SK-N-SH (cell line): ENCODE results near the gene HS3ST4.

Experiments used
- CTCF ChIP-seq: fragments of 200-600 bp; sonication (generic); IDR thresholded peaks from 2 replicates; pipeline ENCODE4 v1.6.1; 2017; ENCODE audit warnings: antibody characterized with exemption, mild to moderate bottlenecking, moderate library complexity
- EP300 ChIP-seq, 2 experiments: IDR thresholded peaks; 2 replicates each; pipeline versions ENCODE4 v1.4.0 to v1.6.1; 2012; ENCODE audit warnings: borderline replicate concordance in 1 of 2, low read depth in 1 of 2, low read length in 1 of 2
- EZH2phosphoT487 ChIP-seq: fragments of 200-600 bp; sonication (generic); IDR thresholded peaks from 2 replicates; pipeline ENCODE4 v1.6.1; 2017; ENCODE audit warnings: low read depth, mixed run types, mild to moderate bottlenecking, antibody characterized with exemption, moderate library complexity, borderline replicate concordance
- FOXM1 ChIP-seq: IDR thresholded peaks from 2 replicates; pipeline ENCODE4 v1.4.0; 2012; ENCODE audit warnings: low read depth, mild to moderate bottlenecking
- GABPA ChIP-seq: IDR thresholded peaks from 2 replicates; pipeline ENCODE4 v1.4.0; 2012; ENCODE audit warnings: low read depth, mild to moderate bottlenecking
- JUND ChIP-seq: IDR thresholded peaks from 2 replicates; pipeline ENCODE4 v1.4.0; 2012
- MAX ChIP-seq: IDR thresholded peaks from 2 replicates; pipeline ENCODE4 v1.4.0; 2012; ENCODE audit warnings: low read depth
- RFX5 ChIP-seq: IDR thresholded peaks from 2 replicates; pipeline ENCODE4 v1.6.1; 2012; ENCODE audit warnings: mild to moderate bottlenecking, improper control_type of control experiment, low read length
- RXRA ChIP-seq: IDR thresholded peaks from 2 replicates; pipeline ENCODE4 v1.4.0; 2012; ENCODE audit warnings: low read depth, mild to moderate bottlenecking, borderline replicate concordance
- SIN3A ChIP-seq: IDR thresholded peaks from 2 replicates; pipeline ENCODE4 v1.6.1; 2012; ENCODE audit warnings: low read depth, mild to moderate bottlenecking, low read length, moderate library complexity, borderline replicate concordance
- TAF1 ChIP-seq: IDR thresholded peaks from 2 replicates; pipeline ENCODE4 v1.6.1; 2012; ENCODE audit warnings: low read depth, mild to moderate bottlenecking, low read length, moderate library complexity, borderline replicate concordance
- YY1 ChIP-seq: IDR thresholded peaks from 2 replicates; pipeline ENCODE4 v1.4.0; 2012; ENCODE audit warnings: low read depth, mild to moderate bottlenecking
- ZBTB33 ChIP-seq: IDR thresholded peaks from 2 replicates; pipeline ENCODE4 v1.4.0; 2012; ENCODE audit warnings: low read depth, borderline replicate concordance

- TF ChIP-seq CTCF = no peak
- TF ChIP-seq RFX5 = no peak
- TF ChIP-seq GABPA = no peak
- no peak for TF ChIP-seq RXRA
- no peak for TF ChIP-seq YY1
- no peak for TF ChIP-seq ZBTB33
- no peak for TF ChIP-seq EP300 (IDR thresholded peaks at IDR 0.05; ENCODE audit: borderline replicate concordance in 1 of 2, low read depth in 1 of 2, low read length in 1 of 2)
- no peak for TF ChIP-seq TAF1
- no peak for TF ChIP-seq EZH2phosphoT487
- no peak for TF ChIP-seq JUND
- no peak for TF ChIP-seq SIN3A
- no peak for TF ChIP-seq MAX
- TF ChIP-seq FOXM1 = no peak
Observed at GRCh38 chr16:26186091-26186615, 494.4 kb downstream of the HS3ST4 start.
